ENCODE results near the gene CHRNE.
"Not testable (repeated sequence)": the region's sequence is repeated elsewhere in the genome, so short reads cannot be mapped to it uniquely, and the experiment has no call there.

CHRNE gene

DNA sequence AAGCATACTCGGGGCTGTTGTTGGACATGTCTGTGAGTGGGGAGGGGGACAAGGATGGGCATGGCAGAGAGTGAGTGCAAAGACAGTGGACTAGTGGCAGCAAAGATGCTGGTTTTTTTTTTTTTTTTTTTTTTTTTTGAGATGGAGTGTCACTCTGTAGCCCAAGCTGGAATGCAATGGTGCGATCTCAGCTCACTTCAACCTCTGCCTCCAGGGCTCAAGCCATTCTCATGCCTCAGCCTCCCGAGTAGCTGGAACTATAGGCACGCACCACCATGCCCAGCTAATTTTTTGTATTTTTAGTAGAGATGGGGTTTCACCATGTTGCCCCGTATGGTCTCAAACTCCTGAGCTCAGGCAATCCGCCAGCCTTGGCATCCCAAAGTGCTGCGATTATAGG lies 45.6 kb downstream of the CHRNE start:
- DNase-seq (ENCODE audit: extremely low read depth in 1 of 2, low read depth in 1 of 2): not testable (repeated sequence)

- no peak for DNase-seq (ENCODE audit: extremely low read depth in 1 of 2, low read depth in 1 of 2)
These were observed 46.0 kb downstream of the CHRNE start for GRCh38 chr17:4856937-4857314.

DNA sequence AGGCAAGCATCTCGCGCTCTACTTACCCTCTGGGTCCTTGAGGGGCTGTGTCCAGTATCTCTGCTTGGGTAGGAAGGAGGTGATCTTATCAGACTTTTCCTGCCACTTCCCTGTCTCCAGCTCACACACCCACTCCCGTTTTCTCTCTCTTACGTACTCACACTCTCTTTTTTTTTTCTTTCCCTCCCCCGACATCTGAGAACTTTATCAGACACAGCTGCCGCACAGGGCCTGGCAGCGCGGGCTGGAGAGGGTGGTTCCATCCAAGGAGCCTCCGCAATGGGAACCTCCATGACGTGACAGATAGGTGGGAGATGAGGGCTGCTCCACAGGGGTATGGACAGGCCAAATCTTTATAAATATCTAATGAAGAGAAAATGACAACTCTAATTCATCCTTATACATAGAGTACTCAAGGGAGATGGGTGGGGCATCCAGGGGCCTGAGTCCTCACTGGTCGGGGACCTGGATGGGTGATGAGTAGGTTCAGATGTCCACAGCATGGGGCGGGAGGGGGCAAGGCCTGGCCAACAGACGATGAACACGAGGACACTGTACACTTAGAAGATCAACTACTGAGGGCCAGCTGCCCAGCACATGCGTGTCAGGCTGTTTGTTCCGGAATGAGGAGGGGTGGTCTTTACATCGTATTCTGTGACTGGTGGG lies 46.5 kb downstream of the CHRNE start:
- no peak for DNase-seq (ENCODE audit: extremely low read depth in 1 of 2, low read depth in 1 of 2)

DNA sequence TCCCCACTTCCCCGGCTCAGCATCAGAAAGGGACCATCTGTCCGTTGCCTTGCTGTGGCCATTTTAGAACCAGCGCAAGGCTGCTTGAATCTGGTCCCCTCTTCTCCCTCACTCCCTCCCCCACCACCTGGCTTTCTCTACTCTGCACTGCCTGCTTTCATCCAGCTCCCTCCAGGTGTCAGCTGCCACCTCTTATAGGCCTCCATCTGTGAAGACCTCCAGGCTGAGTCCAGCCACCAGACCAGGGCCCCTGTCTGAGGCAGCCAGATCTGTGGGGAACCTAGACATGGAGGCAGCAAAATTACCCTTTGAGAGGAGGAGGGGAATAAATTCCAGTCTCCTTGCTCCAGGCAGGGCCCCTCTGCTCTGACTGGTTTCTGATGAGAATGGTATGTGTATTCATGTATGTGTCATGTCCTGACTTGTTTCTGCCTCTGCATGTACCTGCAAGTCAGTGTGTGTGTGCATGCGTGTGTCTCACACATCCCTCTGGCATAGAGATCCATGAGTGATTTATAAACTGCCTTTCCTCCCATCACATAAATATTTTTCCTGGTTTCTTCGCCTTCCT lies 48.7 kb downstream of the CHRNE start:
- DNase-seq (ENCODE audit: extremely low read depth in 1 of 2, low read depth in 1 of 2): no peak

DNA sequence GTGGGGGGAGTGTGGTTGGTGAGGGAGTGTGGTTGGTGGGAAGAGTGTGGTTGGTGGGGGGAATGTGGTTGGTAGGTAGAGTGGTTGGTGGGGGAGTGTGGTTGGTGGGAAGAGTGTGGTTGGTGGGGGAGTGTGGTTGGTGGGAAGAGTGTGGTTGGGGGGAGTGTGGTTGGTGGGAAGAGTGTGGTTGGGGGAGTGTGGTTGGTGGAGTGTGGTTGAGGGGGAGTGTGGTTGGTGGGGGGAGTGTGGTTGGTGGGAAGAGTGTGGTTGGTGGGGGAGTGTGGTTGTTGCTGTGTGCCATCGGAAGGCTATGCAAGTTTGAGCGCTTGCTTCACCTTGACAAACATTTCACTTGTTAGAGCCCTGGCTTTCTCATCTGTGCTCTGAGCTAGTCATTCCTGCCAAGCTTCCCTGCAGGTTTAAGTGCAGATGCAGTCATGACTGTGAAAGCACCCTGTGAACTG lies 49.7 kb downstream of the CHRNE start:
- no peak for DNase-seq (ENCODE audit: extremely low read depth in 1 of 2, low read depth in 1 of 2)

- DNase-seq (ENCODE audit: extremely low read depth in 1 of 2, low read depth in 1 of 2): no peak
These were observed 50.2 kb downstream of the CHRNE start for GRCh38 chr17:4852567-4853207.

GRCh38 chr17:4851084-4851483 lies 51.8 kb downstream of the CHRNE start:
- no peak for DNase-seq (ENCODE audit: extremely low read depth in 1 of 2, low read depth in 1 of 2)

DNA sequence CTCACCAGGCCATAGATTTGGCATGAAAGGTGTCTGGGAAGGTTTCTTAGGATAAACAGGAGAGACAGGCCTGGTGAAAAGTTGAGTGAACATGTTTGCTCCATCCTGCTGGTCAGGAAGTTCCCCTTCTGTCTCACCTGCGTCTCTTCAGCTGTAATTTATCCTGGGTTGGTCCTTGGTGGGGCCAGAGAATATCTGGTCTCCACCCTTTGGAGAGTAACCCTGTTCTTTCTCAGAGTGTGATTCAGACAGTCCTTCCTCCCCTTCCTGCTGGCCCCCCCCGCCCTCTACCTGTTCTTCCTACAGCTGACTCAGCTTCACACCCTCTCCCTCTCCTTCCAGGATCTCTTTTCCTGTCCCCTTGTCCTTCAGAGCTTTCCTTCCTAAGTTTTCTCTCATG lies 52.7 kb downstream of the CHRNE start:
- DNase-seq (ENCODE audit: extremely low read depth in 1 of 2, low read depth in 1 of 2): no peak

- DNase-seq (ENCODE audit: extremely low read depth in 1 of 2, low read depth in 1 of 2): no peak
These were observed 53.8 kb downstream of the CHRNE start for GRCh38 chr17:4849011-4849536.
